Stomach (tissue), 9 donors: Measurements from ENCODE around the gene HSH2D. TPM values are rescaled to one million over a fixed set of nuclear protein-coding genes. Genes with fewer than 3 reads are reported as not detected.

ENCODE experiments used
- DNase-seq, 2 donors: peaks; one replicate each; pipeline versions ENCODE4 v3.0.0 to v3.0.0-alpha.2; 2013 to 2019
- H3K27ac ChIP-seq, 5 donors: fragments of 200-600 bp in 4 of 5; sonication (generic) in 4 of 5; one replicate each; pipeline ENCODE4 v1.5.1; 2013 to 2019; ENCODE audit warnings: mild to moderate bottlenecking in 1 of 5, moderate library complexity in 1 of 5
- H3K27me3 ChIP-seq, 3 donors: fragments of 200-600 bp; sonication (generic); one replicate each; pipeline ENCODE4 v1.5.1; 2017 to 2019; ENCODE audit warnings: mixed run types in 1 of 3
- H3K36me3 ChIP-seq, 4 donors: fragments of 200-600 bp; sonication (generic); 1 replicate in 3 of 4; 2 replicates in 1 of 4; pipeline ENCODE4 v1.5.1; 2016 to 2019
- H3K4me1 ChIP-seq, 4 donors: fragments of 200-600 bp; sonication (generic); one replicate each; pipeline ENCODE4 v1.5.1; 2016 to 2019
- H3K4me3 ChIP-seq, 4 donors: fragments of 200-600 bp; sonication (generic) in 3 of 4; one replicate each; pipeline ENCODE4 v1.5.1; 2016 to 2019; ENCODE audit warnings: mild to moderate bottlenecking in 1 of 4
- H3K9me3 ChIP-seq, 4 donors: fragments of 200-600 bp; sonication (generic); one replicate each; pipeline ENCODE4 v1.5.1; 2016 to 2019
- EP300 ChIP-seq: sonication (generic); formaldehyde crosslinking; IDR thresholded peaks from one replicate; pipeline ENCODE4 v1.6.1; 2017; ENCODE audit warnings: antibody characterized with exemption
- POLR2A ChIP-seq, 4 donors: fragments of 450-650 bp; IDR thresholded peaks; one replicate each; pipeline ENCODE4 v1.6.1; 2016; ENCODE audit warnings: antibody characterized with exemption in 4 of 4, control low read depth in 2 of 4, mild to moderate bottlenecking in 1 of 4, moderate library complexity in 1 of 4
- POLR2AphosphoS5 ChIP-seq, 3 donors: sonication (generic); formaldehyde crosslinking; IDR thresholded peaks; one replicate each; pipeline ENCODE4 v1.6.1; 2016; ENCODE audit warnings: antibody characterized with exemption in 3 of 3
- WGBS, 5 donors: extraction: QIAGEN DNeasy Blood & Tissue Kit in 3 of 5; methylation state at CpG; one replicate each; pipeline versions ENCODE4 v1.1.5 to v1.1.7; 2013 to 2018; 5-methylcytosine and 5-hydroxymethylcytosine counted together
- intact Hi-C: fragments of 100-400 bp; cut with DNase I; formaldehyde crosslinking; loops from one replicate; pipeline ENCODE4 v1.15.1; 2023; ENCODE audit warnings: low total_unique reads
- polyA plus RNA-seq, 3 donors: library from polyadenylated mRNA; stranded (reverse); fragments of 200-250 nt; gene quantifications; one replicate each; pipeline ENCODE4 v1.2.3, GENCODE V29; 2013
- total RNA-seq, 5 donors: library from RNA; depleted of rRNA; stranded (reverse); fragments of >200 nt; gene quantifications; one replicate each; pipeline versions ENCODE4 v1.1.0 to v1.2.3, GENCODE V29; 2014 to 2016
- TF ChIP-seq, protein P1 (sequence below), 7 experiments: fragments of 450-650 bp in 4 of 7; fragments of 200-600 bp in 3 of 7; sonication (generic) in 3 of 7; IDR thresholded peaks; one replicate each; pipeline ENCODE4 v1.5.1; 2016 to 2019; ENCODE audit warnings: antibody characterized with exemption in 7 of 7, control low read depth in 2 of 7, mild to moderate bottlenecking in 1 of 7
- donor health status: healthy with polysubstance abuse.
- donor health status: Bipolar disorder and iron deficiency.
- donor health status: healthy.

Gene HSH2D
- total and polyA plus RNA-seq, 8 donors = 6.2 to 24.5 (median 9.4) TPM

GRCh38 chr19:16124953-16125352 lies 18.5 kb upstream of the HSH2D start:
- Histone ChIP-seq H3K27ac (peak overlapping the region in 1 of 5 donors; percentile 43), H3K27me3 (no peaks in the 10 kb centered on the region), H3K9me3 (no peaks in the 10 kb centered on the region), H3K4me3 (no peak overlapping the region), H3K36me3 (peaks cover 89 to 100% (median 100%) of the 10 kb centered on the region in 4 donors), H3K4me1 (peaks cover 0 to 7% (median 2%) of the 10 kb centered on the region in 4 donors)
- TF ChIP-seq, protein P1, sequence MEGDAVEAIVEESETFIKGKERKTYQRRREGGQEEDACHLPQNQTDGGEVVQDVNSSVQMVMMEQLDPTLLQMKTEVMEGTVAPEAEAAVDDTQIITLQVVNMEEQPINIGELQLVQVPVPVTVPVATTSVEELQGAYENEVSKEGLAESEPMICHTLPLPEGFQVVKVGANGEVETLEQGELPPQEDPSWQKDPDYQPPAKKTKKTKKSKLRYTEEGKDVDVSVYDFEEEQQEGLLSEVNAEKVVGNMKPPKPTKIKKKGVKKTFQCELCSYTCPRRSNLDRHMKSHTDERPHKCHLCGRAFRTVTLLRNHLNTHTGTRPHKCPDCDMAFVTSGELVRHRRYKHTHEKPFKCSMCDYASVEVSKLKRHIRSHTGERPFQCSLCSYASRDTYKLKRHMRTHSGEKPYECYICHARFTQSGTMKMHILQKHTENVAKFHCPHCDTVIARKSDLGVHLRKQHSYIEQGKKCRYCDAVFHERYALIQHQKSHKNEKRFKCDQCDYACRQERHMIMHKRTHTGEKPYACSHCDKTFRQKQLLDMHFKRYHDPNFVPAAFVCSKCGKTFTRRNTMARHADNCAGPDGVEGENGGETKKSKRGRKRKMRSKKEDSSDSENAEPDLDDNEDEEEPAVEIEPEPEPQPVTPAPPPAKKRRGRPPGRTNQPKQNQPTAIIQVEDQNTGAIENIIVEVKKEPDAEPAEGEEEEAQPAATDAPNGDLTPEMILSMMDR (IDR thresholded peaks at IDR 0.05) = no peak
- TF ChIP-seq POLR2AphosphoS5 (IDR thresholded peaks at IDR 0.05) (no peak), POLR2A (IDR thresholded peaks at IDR 0.05) (no peak), EP300 (no peak)
- 91 to 93% (median 93%) methylated on average over 10 to 14 of the region's 14 CpGs for WGBS, 5 donors
- DNase-seq = no peak
- intact Hi-C loops = no loop called here

DNA sequence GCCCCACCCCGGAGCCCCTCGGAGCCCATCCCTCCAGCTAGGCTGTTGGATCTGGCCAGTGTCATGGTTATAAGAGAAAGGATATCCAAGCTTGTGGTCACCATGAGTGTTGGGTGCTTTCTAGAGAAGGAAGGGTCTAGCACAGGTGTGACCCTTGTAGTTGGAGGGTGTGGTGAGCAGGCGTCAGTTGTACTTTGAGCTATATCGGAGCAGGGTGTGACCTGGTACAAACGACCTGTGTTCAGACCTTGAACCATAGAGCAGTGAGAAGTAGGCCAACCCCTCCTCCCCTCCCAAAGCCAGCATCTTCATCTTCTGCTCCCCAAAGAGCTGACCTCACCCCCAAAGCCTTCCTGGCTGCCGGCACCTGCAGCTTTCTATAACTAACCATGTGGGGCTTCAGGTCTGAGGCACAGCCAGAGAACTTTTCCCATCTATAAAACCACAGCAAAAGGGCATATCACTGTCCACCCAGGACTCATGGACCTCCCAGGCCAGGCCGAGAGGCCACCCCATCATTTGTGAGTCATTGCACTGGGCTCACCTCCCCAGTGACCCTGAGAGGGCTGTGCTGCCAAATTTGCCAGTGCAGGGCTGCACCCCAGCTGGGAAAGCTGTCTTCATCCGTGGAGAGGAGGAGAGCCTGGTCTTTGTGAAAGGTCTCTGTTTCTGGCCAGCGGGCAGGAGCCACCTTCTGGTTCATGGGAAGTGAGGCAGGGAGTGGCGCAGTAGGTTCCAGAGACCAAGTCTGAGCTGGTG lies 17.6 kb upstream of the HSH2D start:
- Histone ChIP-seq H3K36me3 (peaks cover 86 to 100% (median 100%) of the 10 kb centered on the region in 4 donors), H3K4me3 (no peak overlapping the region), H3K4me1 (peaks cover 0 to 5% (median 2%) of the 10 kb centered on the region in 4 donors), H3K27me3 (no peaks in the 10 kb centered on the region), H3K9me3 (no peaks in the 10 kb centered on the region), H3K27ac (peak overlapping the region in 3 of 5 donors; percentile 11 to 43 (median 38))
- TF ChIP-seq POLR2A (IDR thresholded peaks at IDR 0.05) = no peak
- intact Hi-C loops = no loop called here
- WGBS, 5 donors = 63 to 76% (median 75%) methylated on average over 8 to 10 of the region's 10 CpGs
- peak in 1 of 2 donors; percentile 51 for DNase-seq

DNA sequence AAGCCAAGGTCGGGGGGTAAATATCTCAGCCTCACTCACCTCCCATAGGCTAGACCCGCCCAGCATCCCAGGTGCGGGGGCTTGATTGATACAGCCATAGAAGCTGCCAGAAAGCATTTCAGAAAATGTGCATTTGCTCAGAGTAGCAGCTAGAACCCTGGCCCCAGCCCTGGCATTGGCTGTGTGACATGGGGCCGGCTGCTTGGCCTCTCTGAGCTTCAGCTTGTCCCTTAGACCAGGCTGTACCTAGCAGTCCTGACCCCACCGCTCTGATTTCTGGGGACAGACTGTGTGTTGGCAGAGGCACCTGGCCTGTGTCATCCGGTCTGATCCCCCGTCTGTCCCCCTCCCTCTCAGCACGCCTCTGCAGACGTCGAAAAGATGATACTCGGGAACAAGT lies 16.4 kb upstream of the HSH2D start:
- Histone ChIP-seq H3K36me3 (peaks cover 83 to 100% (median 100%) of the 10 kb centered on the region in 4 donors), H3K4me3 (no peak overlapping the region), H3K27ac (no peak overlapping the region), H3K4me1 (peaks cover 0 to 5% (median 2%) of the 10 kb centered on the region in 4 donors), H3K27me3 (no peaks in the 10 kb centered on the region), H3K9me3 (no peaks in the 10 kb centered on the region)
- no peak for DNase-seq
- WGBS, 5 donors = 84 to 93% (median 92%) methylated on average over 9 to 11 of the region's 11 CpGs
- intact Hi-C loops = no loop called here
- TF ChIP-seq, protein P1 (IDR thresholded peaks at IDR 0.05) = no peak
- TF ChIP-seq POLR2AphosphoS5 (IDR thresholded peaks at IDR 0.05) (no peak), POLR2A (IDR thresholded peaks at IDR 0.05) (no peak), EP300 (no peak)

DNA sequence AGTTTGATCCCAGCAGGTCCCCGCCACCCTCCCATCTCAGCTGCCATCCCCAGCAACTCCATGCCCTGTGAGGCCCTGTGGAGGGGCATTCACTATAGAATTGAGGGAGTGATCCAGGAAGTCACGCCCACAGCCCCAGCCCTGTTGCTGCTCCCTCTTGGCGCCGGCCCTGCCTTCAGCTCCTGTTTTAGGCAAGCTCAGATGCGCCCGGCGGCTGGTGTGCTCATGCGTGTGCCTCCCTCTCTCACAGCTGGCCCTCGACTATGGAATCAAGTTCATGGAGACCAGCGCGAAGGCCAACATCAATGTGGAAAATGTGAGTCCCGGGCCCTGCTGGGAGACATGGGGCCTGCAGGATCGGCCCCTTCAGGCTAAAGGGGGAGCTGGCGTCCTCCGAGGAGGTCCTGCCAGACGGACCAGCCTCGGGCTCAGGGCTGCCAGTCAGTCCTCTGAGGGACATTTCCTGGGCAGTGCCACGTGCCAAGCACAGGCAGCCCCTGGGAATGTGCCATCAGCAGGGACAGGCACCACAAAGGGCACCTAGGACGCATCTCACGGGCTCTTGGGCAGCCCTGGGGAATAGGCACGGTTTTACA lies 15.6 kb upstream of the HSH2D start:
- whole genome bisulfite sequencing, 5 donors = 87 to 100% (median 92%) methylated on average over 10 to 21 of the region's 21 CpGs
- Histone ChIP-seq H3K27me3 (no peaks in the 10 kb centered on the region), H3K4me3 (no peak overlapping the region), H3K4me1 (peaks cover 0 to 5% (median 2%) of the 10 kb centered on the region in 4 donors), H3K9me3 (no peaks in the 10 kb centered on the region), H3K27ac (no peak overlapping the region), H3K36me3 (peaks cover 83 to 100% (median 100%) of the 10 kb centered on the region in 4 donors)
- intact Hi-C loops = no loop called here
- no peak for DNase-seq
- TF ChIP-seq EP300 (no peak), POLR2AphosphoS5 (IDR thresholded peaks at IDR 0.05) (no peak), POLR2A (IDR thresholded peaks at IDR 0.05) (no peak)
- TF ChIP-seq, protein P1 (IDR thresholded peaks at IDR 0.05) = no peak
